ENCODE data around the gene APLP2. TPM values are rescaled to one million over a fixed set of nuclear protein-coding genes. Genes with fewer than 3 reads are reported as not detected.
"Not testable (repeated sequence)": the region's sequence is repeated elsewhere in the genome, so short reads cannot be mapped to it uniquely, and the experiment has no call there.

APLP2 gene
- total RNA-seq = 100 to 1,000 TPM; 328 to 406 (median 400) TPM
- long read RNA-seq, donor 1, transcript APLP2-210 (16 exons, 2,530 nt) = major isoform, 121 of 326 reads
- long read RNA-seq, donor 1, transcript APLP2-203 (17 exons, 3,270 nt) = minor isoform, 109 of 326 reads
- long read RNA-seq, donor 1, partial matches to known transcripts = 67 of 326 reads
- long read RNA-seq, donor 1, other reads (novel, unspliced or antisense) = 21 of 326 reads
- long read RNA-seq, donor 2, transcript APLP2-203 (17 exons, 3,270 nt) = minor isoform, 14 of 145 reads
- long read RNA-seq, donor 2, transcript APLP2-210 (16 exons, 2,530 nt) = major isoform, 21 of 145 reads
- long read RNA-seq, donor 2, partial matches to known transcripts = 78 of 145 reads
- long read RNA-seq, donor 2, other reads (novel, unspliced or antisense) = 30 of 145 reads

DNA sequence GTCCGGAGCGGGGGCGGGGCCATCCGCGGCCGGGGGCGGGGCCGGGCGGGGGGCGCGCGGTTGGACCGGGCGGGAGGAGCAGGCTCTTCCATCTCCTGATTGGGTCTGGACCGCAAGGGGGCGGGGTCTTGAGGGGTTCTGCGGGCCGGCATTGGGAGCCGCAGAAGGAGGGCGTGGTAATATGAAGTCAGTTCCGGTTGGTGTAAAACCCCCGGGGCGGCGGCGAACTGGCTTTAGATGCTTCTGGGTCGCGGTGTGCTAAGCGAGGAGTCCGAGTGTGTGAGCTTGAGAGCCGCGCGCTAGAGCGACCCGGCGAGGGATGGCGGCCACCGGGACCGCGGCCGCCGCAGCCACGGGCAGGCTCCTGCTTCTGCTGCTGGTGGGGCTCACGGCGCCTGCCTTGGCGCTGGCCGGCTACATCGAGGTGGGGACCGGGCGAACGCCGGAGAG is at the start of gene APLP2:
TSS of gene APLP2 (plus strand) at position 236 of the 450 bp plus-strand sequence. CDS start at position 320, 84 bp downstream.
- peak; percentile 99 to 100 (median 99) for DNase-seq
- H3K4me1 ChIP-seq (ENCODE audit: low read depth) = peaks cover 22% of the 10 kb centered on the region
- TF ChIP-seq CTCF (IDR thresholded peaks at IDR 0.05) = no peak
- peak; percentile 89 for ATAC-seq
- H3K36me3 ChIP-seq (ENCODE audit: low read depth) = no peaks in the 10 kb centered on the region
- H3K9me3 ChIP-seq = no peaks in the 10 kb centered on the region
- intact Hi-C loops (cut with DNase I, micrococcal nuclease) = loop anchor here in 1 of 2 donors (10.0 kb wide), 2 partner anchors 55 kb away; no protein-coding TSS in a partner anchor
- peak within 1 kb of the TSS; percentile 80 for H3K4me3 ChIP-seq

GRCh38 chr11:130020323-130020722 is 49.4 kb upstream of the APLP2 start:
- intact Hi-C loops (cut with DNase I, micrococcal nuclease) = no loop called here
- H3K9me3 ChIP-seq = no peaks in the 10 kb centered on the region
- TF ChIP-seq CTCF (IDR thresholded peaks at IDR 0.05) = no peak
- DNase-seq (no peak), ATAC-seq (no peak)
- H3K36me3 ChIP-seq (ENCODE audit: low read depth) = no peaks in the 10 kb centered on the region
- H3K4me1 ChIP-seq (ENCODE audit: low read depth) = no peaks in the 10 kb centered on the region
- H3K4me3 ChIP-seq = no peak overlapping the region

- H3K36me3 ChIP-seq (ENCODE audit: low read depth); ATAC-seq; intact Hi-C loops (cut with DNase I, micrococcal nuclease); H3K4me1 ChIP-seq (ENCODE audit: low read depth); H3K4me3 ChIP-seq; H3K9me3 ChIP-seq; DNase-seq: not testable (repeated sequence)
Observed at GRCh38 chr11:130021606-130022005, 48.1 kb upstream of the APLP2 start.

DNA sequence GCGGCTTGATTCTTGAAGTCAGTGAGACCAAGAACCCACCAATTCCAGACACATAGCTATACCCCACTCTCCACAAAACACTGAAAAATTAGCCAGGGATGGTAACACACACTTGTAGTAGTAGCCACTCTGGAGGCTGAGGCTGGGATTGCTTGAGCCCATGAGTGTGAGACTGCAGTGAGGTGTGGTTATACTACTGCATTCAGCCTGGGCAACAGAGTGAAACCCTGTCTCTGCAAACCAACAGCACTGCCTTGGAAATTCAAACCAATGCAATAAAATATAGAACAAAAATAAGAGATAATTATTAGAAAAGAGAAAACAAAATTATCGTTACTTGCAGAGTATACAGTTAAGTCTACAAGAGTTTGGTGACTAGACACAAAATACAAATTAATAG is 46.9 kb upstream of the APLP2 start:
- no peaks in the 10 kb centered on the region for H3K4me1 ChIP-seq (ENCODE audit: low read depth)
- ATAC-seq (no peak), DNase-seq (no peak)
- intact Hi-C loops (cut with DNase I, micrococcal nuclease) = no loop called here
- no peak for TF ChIP-seq CTCF (IDR thresholded peaks at IDR 0.05)
- no peaks in the 10 kb centered on the region for H3K36me3 ChIP-seq (ENCODE audit: low read depth)
- H3K9me3 ChIP-seq = no peaks in the 10 kb centered on the region
- H3K4me3 ChIP-seq = no peak overlapping the region

DNA sequence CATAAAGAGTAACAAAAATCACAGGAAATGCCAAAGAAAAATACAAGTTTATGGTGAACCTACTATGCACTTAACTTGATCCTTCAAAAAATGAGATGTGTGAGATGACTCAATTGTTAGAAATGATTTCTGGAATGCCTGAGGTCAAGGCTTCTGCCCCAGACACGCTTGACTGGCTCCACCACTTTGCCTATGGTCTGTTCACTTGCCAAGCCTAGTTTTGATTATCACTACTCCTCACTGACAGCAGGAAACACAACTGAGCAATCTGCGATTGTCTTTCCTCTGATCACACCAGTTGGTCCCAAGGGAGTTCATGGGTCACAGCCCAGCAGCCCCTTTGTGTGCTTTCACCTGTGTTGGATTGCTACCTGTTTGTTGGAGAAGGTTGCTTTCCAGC is 46.5 kb upstream of the APLP2 start:
- ATAC-seq (no peak), DNase-seq (no peak)

More for the DNA sequence above, 46.5 kb upstream of the APLP2 start:
- no peak for TF ChIP-seq CTCF (IDR thresholded peaks at IDR 0.05)
- Histone ChIP-seq H3K4me1 (ENCODE audit: low read depth) (no peaks in the 10 kb centered on the region), H3K36me3 (ENCODE audit: low read depth) (no peaks in the 10 kb centered on the region), H3K9me3 (no peaks in the 10 kb centered on the region), H3K4me3 (no peak overlapping the region)
- intact Hi-C loops (cut with DNase I, micrococcal nuclease) = no loop called here
